ENCODE results near the gene ERICH4.

The ERICH4 gene

GRCh38 chr19:41436674-41436951 lies 6.3 kb upstream of the ERICH4 start:
- H3K9me3 Mint-ChIP-seq (ENCODE audit: low read depth), result no peaks in the 10 kb centered on the region
- peaks cover 11% of the 10 kb centered on the region for H3K4me1 Mint-ChIP-seq (ENCODE audit: low read depth)
- H3K4me3 Mint-ChIP-seq, result no peak overlapping the region
- H3K36me3 Mint-ChIP-seq, result peaks cover 4% of the 10 kb centered on the region
- H3K27me3 Mint-ChIP-seq, result no peaks in the 10 kb centered on the region
- no peak overlapping the region for H3K27ac Mint-ChIP-seq

DNA sequence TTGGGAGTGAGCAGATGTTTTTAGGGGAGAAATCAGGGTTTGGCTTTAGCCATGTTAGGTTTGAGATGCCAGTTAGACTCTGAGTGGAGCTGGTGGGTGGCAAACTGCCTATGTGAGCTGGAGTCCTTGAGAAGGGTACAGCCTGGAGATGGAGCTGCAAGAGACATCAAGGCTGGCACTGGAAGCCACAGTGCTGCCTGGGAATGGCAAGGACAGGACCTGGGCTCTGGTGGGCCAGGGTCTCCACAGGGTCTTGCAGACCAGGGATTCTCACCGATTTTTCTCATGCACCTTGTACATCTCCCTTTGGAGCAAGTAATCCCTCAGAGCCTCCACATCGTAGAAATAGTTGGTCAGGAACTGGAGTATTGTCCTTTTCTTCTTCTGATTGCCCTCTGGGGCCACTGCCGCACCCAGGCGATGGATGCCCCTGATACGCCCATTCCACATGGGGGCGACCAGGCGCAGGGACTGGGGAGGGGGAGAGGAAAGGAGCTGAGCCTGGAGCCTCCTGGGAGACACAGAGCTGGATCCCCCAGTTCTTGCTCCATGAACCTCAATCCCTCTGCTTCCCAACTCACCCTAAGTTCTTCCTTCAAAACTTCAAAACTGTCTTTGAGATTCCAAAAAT lies 4.9 kb upstream of the ERICH4 start:
- no peak overlapping the region for H3K4me3 Mint-ChIP-seq
- H3K27me3 Mint-ChIP-seq, result no peaks in the 10 kb centered on the region
- no peaks in the 10 kb centered on the region for H3K9me3 Mint-ChIP-seq (ENCODE audit: low read depth)
- no peaks in the 10 kb centered on the region for H3K36me3 Mint-ChIP-seq
- peaks cover 11% of the 10 kb centered on the region for H3K4me1 Mint-ChIP-seq (ENCODE audit: low read depth)
- peak overlapping the region; percentile 50 for H3K27ac Mint-ChIP-seq

- H3K36me3 Mint-ChIP-seq, result no peaks in the 10 kb centered on the region
- H3K9me3 Mint-ChIP-seq (ENCODE audit: low read depth), result no peaks in the 10 kb centered on the region
- no peak within 1 kb of the TSS for H3K4me3 Mint-ChIP-seq
- H3K27me3 Mint-ChIP-seq, result no peaks in the 10 kb centered on the region
- H3K27ac Mint-ChIP-seq, result no peak within 1 kb of the TSS
- peaks cover 9% of the 10 kb centered on the region for H3K4me1 Mint-ChIP-seq (ENCODE audit: low read depth)
Observed at GRCh38 chr19:41439441-41440222, 3.3 kb upstream of the ERICH4 start, which contains the start of gene DMAC2. Gene DMAC2 (minus strand): TSS chr19:41439912. CDS start chr19:41439899, 13 bp downstream.

DNA sequence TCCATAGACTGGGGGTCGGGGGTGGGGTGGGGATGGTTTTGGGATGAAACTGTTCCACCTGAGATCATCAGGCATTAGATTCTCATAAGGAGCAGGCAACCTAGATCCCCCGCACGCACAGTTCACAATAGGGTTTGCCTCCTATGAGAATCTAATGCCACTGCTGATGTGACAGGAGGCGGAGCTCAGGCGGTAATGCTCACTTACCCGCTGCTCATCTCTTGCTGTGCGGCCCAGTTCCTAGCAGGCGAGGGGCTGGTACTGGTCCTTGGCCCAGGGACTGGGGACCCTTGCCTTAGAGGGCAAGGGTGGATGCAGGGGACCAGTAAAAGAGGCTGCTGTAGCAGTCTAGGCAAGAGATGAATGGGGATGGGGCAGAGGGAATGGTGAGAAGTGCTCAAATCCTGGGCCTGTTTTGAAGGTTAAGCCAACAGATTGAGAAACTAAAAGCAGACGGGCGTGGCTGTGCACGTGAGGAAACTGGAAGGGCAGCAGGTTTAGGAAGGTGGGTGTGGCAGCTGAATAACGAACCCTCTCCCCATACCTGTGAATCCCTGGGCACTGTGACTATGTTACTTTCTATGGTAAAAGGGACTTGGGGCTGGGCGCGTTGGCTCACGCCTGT lies 1.5 kb upstream of the ERICH4 start:
- Mint-ChIP-seq H3K4me1 (ENCODE audit: low read depth) (peaks cover 9% of the 10 kb centered on the region), H3K4me3 (no peak overlapping the region), H3K9me3 (ENCODE audit: low read depth) (no peaks in the 10 kb centered on the region), H3K27ac (no peak overlapping the region), H3K36me3 (no peaks in the 10 kb centered on the region), H3K27me3 (no peaks in the 10 kb centered on the region)

DNA sequence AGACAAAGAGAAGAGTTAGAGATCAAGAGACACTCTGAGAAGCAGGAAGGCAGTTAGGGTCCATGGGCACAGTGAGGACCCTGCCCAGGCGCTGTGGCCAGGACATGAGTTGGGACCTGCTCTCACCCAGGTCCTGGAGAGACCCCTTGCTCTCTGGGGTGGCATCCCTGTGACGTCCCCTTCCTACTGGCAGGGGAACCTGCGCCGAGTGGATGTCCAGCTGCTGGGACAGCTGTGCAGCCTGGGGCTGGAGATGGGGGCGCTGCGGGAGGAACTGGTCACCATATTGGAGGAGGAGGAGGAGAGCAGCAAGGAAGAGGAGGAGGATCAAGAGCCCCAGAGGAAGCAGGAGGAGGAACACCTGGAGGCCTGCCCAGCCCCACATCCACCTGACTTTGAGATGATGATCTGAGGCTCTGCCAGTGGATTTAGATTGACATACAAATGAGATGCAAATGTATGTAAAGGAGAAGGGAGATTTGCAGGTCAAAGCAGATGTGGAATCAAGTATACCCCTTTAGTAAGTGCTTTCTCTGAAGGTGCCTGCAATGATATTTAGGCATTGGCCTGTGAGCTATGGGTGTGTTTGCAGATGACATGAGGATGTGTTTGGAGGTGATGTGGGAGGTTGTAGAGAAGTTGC lies 978 bp downstream of the ERICH4 start:
- Mint-ChIP-seq H3K9me3 (ENCODE audit: low read depth) (no peaks in the 10 kb centered on the region), H3K36me3 (no peaks in the 10 kb centered on the region), H3K4me3 (no peak overlapping the region), H3K4me1 (ENCODE audit: low read depth) (peaks cover 2% of the 10 kb centered on the region), H3K27ac (no peak overlapping the region), H3K27me3 (no peaks in the 10 kb centered on the region)

DNA sequence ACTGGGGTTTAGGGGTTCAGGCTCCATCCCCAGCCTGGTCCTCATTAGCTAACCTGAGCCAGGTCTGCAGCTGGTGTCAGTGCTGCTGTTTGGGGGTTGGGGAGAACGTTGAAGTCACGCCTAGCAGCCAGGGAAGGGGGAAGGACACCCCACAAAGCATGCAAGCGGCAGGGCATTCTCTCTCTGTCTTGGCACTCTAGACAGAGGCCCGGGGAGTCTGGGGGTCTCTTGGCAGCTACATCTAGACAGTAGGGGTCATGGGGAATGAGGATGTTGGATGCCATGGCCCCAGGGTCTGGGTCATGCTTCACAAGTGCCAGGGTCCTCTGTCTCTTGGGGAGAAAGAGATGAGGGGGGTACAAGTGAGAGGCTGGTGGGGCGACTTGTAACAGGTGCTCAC lies 2.6 kb downstream of the ERICH4 start:
- Mint-ChIP-seq H3K27ac (no peak overlapping the region), H3K27me3 (no peaks in the 10 kb centered on the region), H3K36me3 (no peaks in the 10 kb centered on the region), H3K9me3 (ENCODE audit: low read depth) (no peaks in the 10 kb centered on the region), H3K4me1 (ENCODE audit: low read depth) (peaks cover 7% of the 10 kb centered on the region), H3K4me3 (no peak overlapping the region)

DNA sequence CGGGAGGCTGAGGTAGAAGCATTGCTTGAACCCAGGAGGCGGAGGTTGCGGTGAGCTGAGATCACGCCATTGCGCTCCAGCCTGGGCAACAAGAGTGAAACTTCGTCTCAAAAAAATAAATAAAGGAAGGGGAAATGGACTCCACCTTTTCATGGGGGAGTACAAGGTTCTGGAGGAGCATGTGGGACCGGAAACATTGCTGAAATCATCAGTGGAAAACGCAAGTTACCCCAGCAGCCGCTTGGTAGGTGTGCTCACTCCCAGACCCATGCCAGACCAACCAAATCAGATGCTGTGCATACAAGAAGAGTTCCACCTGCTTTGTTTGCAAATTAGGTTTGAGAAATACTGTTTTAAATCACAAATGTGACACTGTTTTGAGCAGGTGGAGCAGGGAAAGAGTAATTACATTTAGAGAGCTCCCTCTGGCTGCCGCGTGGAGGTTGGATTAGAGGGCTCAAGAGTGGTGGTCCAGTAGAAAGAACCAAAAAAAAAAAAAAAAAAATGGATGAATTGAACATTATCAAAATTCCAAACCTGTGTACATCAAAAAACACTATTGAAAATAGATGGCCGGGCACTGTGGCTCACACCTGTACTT lies 4.9 kb downstream of the ERICH4 start:
- Mint-ChIP-seq H3K4me3 (peak overlapping the region; percentile 7), H3K27ac (no peak overlapping the region), H3K4me1 (ENCODE audit: low read depth) (peaks cover 7% of the 10 kb centered on the region), H3K36me3 (no peaks in the 10 kb centered on the region), H3K27me3 (no peaks in the 10 kb centered on the region), H3K9me3 (ENCODE audit: low read depth) (no peaks in the 10 kb centered on the region)

DNA sequence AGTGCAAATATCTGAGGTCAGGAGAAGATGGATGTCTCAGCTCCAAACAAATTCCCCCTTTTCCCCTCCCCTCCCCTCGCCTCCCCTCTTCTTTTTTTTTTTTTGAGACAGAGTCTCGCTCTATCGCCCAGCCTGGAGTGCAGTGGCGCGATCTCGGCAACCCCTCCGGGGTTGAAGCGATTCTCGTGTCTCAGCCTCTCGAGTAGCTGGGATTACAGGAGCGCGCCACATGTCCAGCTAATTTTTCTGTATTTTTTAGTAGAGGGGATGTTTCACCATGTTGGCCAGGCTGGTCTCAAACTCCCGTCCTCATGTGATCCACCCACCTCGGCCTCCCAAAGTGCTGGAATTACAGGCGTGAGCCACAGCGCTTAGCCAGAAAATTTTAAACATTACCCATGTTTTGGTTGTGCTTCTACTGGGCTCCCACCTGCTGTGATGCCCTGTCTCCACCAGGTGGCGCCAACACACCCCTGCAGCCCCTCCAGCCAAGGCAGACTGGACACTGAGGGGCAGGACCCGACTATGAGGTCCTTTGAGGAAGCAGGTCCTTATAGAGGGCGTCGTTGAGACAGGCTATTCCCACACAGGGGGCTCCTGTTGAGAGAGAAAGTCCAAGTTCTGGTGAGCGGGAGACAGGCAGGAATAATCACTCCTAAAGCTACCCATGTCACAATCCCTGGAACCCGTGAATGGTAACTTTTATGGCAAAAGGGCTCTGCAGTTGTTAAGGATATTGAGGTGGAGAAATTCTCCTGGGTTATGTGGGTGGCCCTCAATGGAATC lies 6.3 kb downstream of the ERICH4 start:
- Mint-ChIP-seq H3K4me1 (ENCODE audit: low read depth) (peaks cover 7% of the 10 kb centered on the region), H3K4me3 (peak overlapping the region; percentile 83), H3K27me3 (no peaks in the 10 kb centered on the region), H3K9me3 (ENCODE audit: low read depth) (no peaks in the 10 kb centered on the region), H3K36me3 (no peaks in the 10 kb centered on the region), H3K27ac (no peak overlapping the region)

DNA sequence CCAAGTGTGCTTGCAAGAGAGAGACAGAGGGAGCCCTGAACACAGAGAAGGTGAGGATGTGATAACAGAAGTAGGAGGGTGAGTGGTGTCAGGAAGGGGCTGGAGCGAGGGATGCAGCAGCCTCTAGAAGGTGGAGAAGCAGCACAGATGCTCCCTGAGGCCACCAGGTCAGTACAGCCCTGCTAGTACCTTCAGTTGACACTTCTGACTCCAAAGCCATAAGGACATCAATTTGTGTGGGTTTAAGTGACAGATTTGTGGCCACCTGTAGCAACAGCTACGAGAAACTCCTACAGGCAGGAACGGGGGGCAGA lies 6.9 kb downstream of the ERICH4 start:
- H3K27me3 Mint-ChIP-seq, result no peaks in the 10 kb centered on the region

DNA sequence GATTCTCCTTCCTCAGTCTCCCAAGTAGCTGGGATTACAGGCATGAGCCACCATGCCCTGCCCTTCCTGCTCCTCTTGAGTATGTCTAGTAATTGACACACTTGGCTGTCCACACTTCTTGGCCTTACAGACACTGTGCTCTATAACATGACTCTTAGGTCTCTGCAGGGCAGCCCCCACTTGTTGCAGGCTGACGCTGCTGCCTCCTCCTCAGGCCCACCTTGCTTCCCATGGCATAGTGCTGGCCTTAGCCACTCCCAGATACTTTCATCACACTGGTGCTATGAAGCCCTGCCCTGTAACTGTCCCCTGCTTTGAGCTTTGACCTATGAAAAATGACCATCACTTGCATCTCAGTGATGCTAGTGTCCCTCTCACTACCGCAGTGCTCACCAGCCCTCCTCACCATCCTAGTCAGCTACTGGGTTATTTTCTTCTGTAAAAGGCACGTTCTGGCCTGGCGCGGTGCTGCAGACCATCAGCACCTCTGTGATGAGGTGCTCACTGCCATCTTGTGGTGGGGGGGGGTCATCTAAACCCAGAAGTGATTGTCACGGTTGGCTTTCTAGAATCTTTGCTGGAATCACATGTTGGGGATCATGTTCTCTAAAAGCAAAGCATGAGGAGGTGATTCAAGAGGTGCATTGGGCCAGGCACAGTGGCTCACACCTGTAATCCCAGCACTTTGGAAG lies 9.8 kb downstream of the ERICH4 start:
- no peaks in the 10 kb centered on the region for H3K27me3 Mint-ChIP-seq
- no peak overlapping the region for H3K27ac Mint-ChIP-seq
- H3K36me3 Mint-ChIP-seq, result no peaks in the 10 kb centered on the region
- H3K9me3 Mint-ChIP-seq (ENCODE audit: low read depth), result no peaks in the 10 kb centered on the region
- H3K4me1 Mint-ChIP-seq (ENCODE audit: low read depth), result peaks cover 19% of the 10 kb centered on the region
- no peak overlapping the region for H3K4me3 Mint-ChIP-seq

More for the DNA sequence above, 6.9 kb downstream of the ERICH4 start:
- no peaks in the 10 kb centered on the region for H3K36me3 Mint-ChIP-seq
- no peak overlapping the region for H3K27ac Mint-ChIP-seq
- H3K4me3 Mint-ChIP-seq, result no peak overlapping the region
- H3K9me3 Mint-ChIP-seq (ENCODE audit: low read depth), result no peaks in the 10 kb centered on the region
- H3K4me1 Mint-ChIP-seq (ENCODE audit: low read depth), result peaks cover 7% of the 10 kb centered on the region

GRCh38 chr19:41455936-41456335 lies 13.0 kb downstream of the ERICH4 start:
- H3K4me3 Mint-ChIP-seq, result no peak overlapping the region
- no peaks in the 10 kb centered on the region for H3K27me3 Mint-ChIP-seq

DNA sequence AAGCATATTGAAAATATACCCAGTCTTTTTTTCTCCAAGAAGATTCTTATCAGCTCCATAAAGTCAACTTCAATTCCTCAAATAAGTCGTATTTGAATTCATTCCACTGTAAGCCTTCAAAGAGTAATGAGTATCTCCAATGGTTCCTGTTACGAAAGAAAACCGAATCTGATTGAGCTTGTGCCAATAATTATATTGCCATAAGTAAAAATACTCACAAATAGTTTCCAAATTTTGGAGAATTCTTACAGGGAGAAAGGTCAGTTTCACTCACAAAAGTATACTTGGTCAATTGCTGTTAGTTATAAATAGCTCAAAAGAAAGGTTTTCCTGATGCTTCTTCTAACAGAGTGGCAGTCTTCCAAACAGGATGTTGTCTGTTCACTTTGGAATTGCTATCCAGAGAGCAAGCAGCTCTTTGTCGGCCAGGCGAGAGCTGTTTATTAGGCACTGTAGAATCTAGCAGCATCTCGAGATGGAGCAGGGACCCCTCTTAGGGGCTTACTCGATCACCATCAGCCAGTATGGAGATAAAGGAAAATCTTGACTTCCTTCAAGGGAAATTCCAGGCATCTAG lies 13.5 kb downstream of the ERICH4 start:
- Mint-ChIP-seq H3K27me3 (no peaks in the 10 kb centered on the region), H3K4me3 (no peak overlapping the region), H3K27ac (no peak overlapping the region), H3K4me1 (ENCODE audit: low read depth) (peaks cover 17% of the 10 kb centered on the region), H3K9me3 (ENCODE audit: low read depth) (no peaks in the 10 kb centered on the region), H3K36me3 (no peaks in the 10 kb centered on the region)

More at GRCh38 chr19:41455936-41456335, 13.0 kb downstream of the ERICH4 start:
- Mint-ChIP-seq H3K36me3 (no peaks in the 10 kb centered on the region), H3K4me1 (ENCODE audit: low read depth) (peaks cover 17% of the 10 kb centered on the region), H3K9me3 (ENCODE audit: low read depth) (no peaks in the 10 kb centered on the region), H3K27ac (no peak overlapping the region)

DNA sequence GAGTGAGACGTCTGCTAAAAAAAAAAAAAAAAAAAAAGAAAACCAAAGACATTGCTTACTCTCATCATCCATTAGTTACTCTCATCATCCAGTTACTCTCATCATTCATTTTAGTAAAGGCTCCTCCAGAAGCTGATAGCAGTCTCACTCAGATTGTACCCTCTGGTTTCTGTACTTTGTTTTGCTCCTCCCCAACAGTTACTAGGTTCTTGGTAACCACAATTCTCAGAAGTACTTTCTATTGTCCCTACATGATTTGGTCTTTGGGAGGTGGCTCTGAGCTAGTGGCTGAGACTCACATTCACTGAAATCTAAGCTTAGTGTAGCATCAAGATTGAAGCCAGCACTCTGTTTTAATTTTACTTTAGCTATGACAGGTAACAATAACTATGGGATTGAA lies 14.3 kb downstream of the ERICH4 start:
- H3K27me3 Mint-ChIP-seq, result peaks cover 3% of the 10 kb centered on the region
- no peaks in the 10 kb centered on the region for H3K9me3 Mint-ChIP-seq (ENCODE audit: low read depth)
- no peaks in the 10 kb centered on the region for H3K36me3 Mint-ChIP-seq
- H3K27ac Mint-ChIP-seq, result peak overlapping the region; percentile 2
- H3K4me1 Mint-ChIP-seq (ENCODE audit: low read depth), result peaks cover 17% of the 10 kb centered on the region
- peak overlapping the region; percentile 6 for H3K4me3 Mint-ChIP-seq

DNA sequence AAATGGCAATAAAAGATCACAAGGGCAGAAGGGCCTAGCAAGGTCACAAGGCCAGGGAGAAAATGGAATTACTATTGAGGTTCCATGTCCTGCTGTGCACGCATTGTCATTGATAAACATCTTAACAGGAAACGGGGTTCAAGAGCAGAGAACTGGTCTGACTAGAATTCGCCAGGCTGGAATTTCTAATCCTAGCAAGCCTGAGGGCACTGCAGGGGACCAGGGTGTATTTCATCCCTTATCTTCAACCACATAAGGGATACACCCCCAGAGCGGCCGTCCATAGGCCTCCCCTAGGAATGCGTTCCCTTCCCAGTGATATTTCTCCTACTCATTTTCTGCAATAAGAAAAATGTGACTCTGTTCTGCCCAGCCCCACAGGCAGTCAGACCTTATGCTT lies 19.5 kb downstream of the ERICH4 start:
- Mint-ChIP-seq H3K9me3 (ENCODE audit: low read depth) (no peaks in the 10 kb centered on the region), H3K27me3 (peaks cover 30% of the 10 kb centered on the region), H3K4me1 (ENCODE audit: low read depth) (peaks cover 6% of the 10 kb centered on the region), H3K4me3 (no peak overlapping the region), H3K27ac (no peak overlapping the region), H3K36me3 (no peaks in the 10 kb centered on the region)

Data from activated naive CD8-positive, alpha-beta T cell (primary cell).